H9 (cell line): ENCODE results near the gene CLEC16A. TPM values are rescaled to one million over a fixed set of nuclear protein-coding genes. Genes with fewer than 3 reads are reported as not detected.

Experiments used
- DNase-seq: peaks from one replicate; pipeline ENCODE4 v3.0.0-alpha.2; 2017
- H2AFZ ChIP-seq: one replicate; pipeline ENCODE4 v1.6.1; 2013; ENCODE audit warnings: mild to moderate bottlenecking, low read length, control low read depth, moderate library complexity
- H2AK5ac ChIP-seq: 2 replicates; pipeline ENCODE4 v1.6.1; 2013; ENCODE audit warnings: low read length, control low read depth, mixed read lengths; ENCODE audit not compliant: insufficient read length
- H2BK120ac ChIP-seq: one replicate; pipeline ENCODE4 v1.6.1; 2013; ENCODE audit warnings: low read depth, mild to moderate bottlenecking, low read length, control low read depth, inconsistent platforms; ENCODE audit not compliant: poor library complexity, severe bottlenecking
- H2BK12ac ChIP-seq: 2 replicates; pipeline ENCODE4 v1.6.1; 2013; ENCODE audit warnings: low read length, control low read depth, mixed read lengths, low read depth; ENCODE audit not compliant: insufficient read length
- H2BK15ac ChIP-seq: 2 replicates; pipeline ENCODE4 v1.6.1; 2013; ENCODE audit warnings: low read depth, low read length, control low read depth
- H2BK20ac ChIP-seq: one replicate; pipeline ENCODE4 v1.6.1; 2013; ENCODE audit warnings: low read depth, mild to moderate bottlenecking, low read length, control low read depth, inconsistent platforms; ENCODE audit not compliant: poor library complexity, severe bottlenecking
- H2BK5ac ChIP-seq: 2 replicates; pipeline ENCODE4 v1.6.1; 2013; ENCODE audit warnings: low read length, control low read depth, mixed read lengths; ENCODE audit not compliant: insufficient read length
- H3K14ac ChIP-seq: 2 replicates; pipeline ENCODE4 v1.6.1; 2013; ENCODE audit warnings: low read length, control low read depth; ENCODE audit not compliant: insufficient read depth
- H3K18ac ChIP-seq: 2 replicates; pipeline ENCODE4 v1.6.1; 2013; ENCODE audit warnings: low read depth, mild to moderate bottlenecking, mixed read lengths, low read length, control low read depth; ENCODE audit not compliant: insufficient read length
- H3K23ac ChIP-seq: 2 replicates; pipeline ENCODE4 v1.6.1; 2013; ENCODE audit warnings: low read length, control low read depth, mixed read lengths, low read depth; ENCODE audit not compliant: insufficient read length
- H3K23me2 ChIP-seq: 2 replicates; pipeline ENCODE4 v1.6.1; 2013; ENCODE audit warnings: low read depth, mild to moderate bottlenecking, mixed read lengths, low read length, control low read depth; ENCODE audit not compliant: insufficient read length, poor library complexity, severe bottlenecking
- H3K27ac ChIP-seq: 2 replicates; pipeline ENCODE4 v1.5.1; 2013; ENCODE audit warnings: low read length, control low read depth, mixed read lengths, low read depth; ENCODE audit not compliant: insufficient read length
- H3K27me3 ChIP-seq: 2 replicates; pipeline ENCODE4 v1.6.1; 2013; ENCODE audit warnings: low read length, control low read depth, inconsistent platforms; ENCODE audit not compliant: insufficient read depth
- H3K4ac ChIP-seq: 2 replicates; pipeline ENCODE4 v1.6.1; 2013; ENCODE audit warnings: low read depth, mild to moderate bottlenecking, control low read depth, inconsistent platforms, low read length, moderate library complexity
- H3K4me1 ChIP-seq: 2 replicates; pipeline ENCODE4 v1.6.1; 2013; ENCODE audit warnings: low read length, control low read depth, inconsistent platforms; ENCODE audit not compliant: insufficient read depth
- H3K4me2 ChIP-seq: 2 replicates; pipeline ENCODE4 v1.6.1; 2013; ENCODE audit warnings: low read length, control low read depth, mixed read lengths; ENCODE audit not compliant: insufficient read length, insufficient read depth
- H3K56ac ChIP-seq: 2 replicates; pipeline ENCODE4 v1.6.1; 2013; ENCODE audit warnings: low read depth, mild to moderate bottlenecking, mixed read lengths, low read length, control low read depth; ENCODE audit not compliant: insufficient read length
- H3K79me1 ChIP-seq: 2 replicates; pipeline ENCODE4 v1.6.1; 2013; ENCODE audit warnings: low read depth, mild to moderate bottlenecking, moderate library complexity, low read length, control low read depth, inconsistent platforms; ENCODE audit not compliant: insufficient read depth, poor library complexity, severe bottlenecking
- H3K79me2 ChIP-seq: 2 replicates; pipeline ENCODE4 v1.6.1; 2013; ENCODE audit warnings: low read length, control low read depth, inconsistent platforms; ENCODE audit not compliant: insufficient read depth
- H3K9ac ChIP-seq: 2 replicates; pipeline ENCODE4 v1.6.1; 2013; ENCODE audit warnings: low read length, control low read depth, mixed read lengths; ENCODE audit not compliant: insufficient read length; ENCODE audit errors: extremely low read depth
- H3K9me3 ChIP-seq: one replicate; pipeline ENCODE4 v1.6.1; 2013; ENCODE audit warnings: low read depth, low read length, inconsistent platforms; ENCODE audit not compliant: control insufficient read depth
- H3T11ph ChIP-seq: one replicate; pipeline ENCODE4 v1.6.1; 2013; ENCODE audit warnings: mild to moderate bottlenecking, low read length, control low read depth, inconsistent platforms
- H4K20me1 ChIP-seq: one replicate; pipeline ENCODE4 v1.6.1; 2013; ENCODE audit not compliant: control insufficient read depth, insufficient read length, insufficient read depth
- H4K5ac ChIP-seq: 2 replicates; pipeline ENCODE4 v1.6.1; 2013; ENCODE audit warnings: low read depth, mild to moderate bottlenecking, mixed read lengths, low read length, control low read depth; ENCODE audit not compliant: insufficient read length
- H4K8ac ChIP-seq: replicated peaks from 2 replicates; pipeline ENCODE4 v1.6.1; 2013; ENCODE audit warnings: low read length, control low read depth, mixed read lengths, low read depth; ENCODE audit not compliant: insufficient read length
- H4K91ac ChIP-seq: 2 replicates; pipeline ENCODE4 v1.6.1; 2013; ENCODE audit warnings: low read depth, mild to moderate bottlenecking, moderate library complexity, mixed read lengths, low read length, control low read depth; ENCODE audit not compliant: insufficient read length
- H3K27ac Mint-ChIP-seq, 3 experiments: 2 replicates in 2 of 3; 3 replicates in 1 of 3; pipeline ENCODE4 v1.8.0; 2020 to 2021; ENCODE audit warnings: mixed read lengths in 3 of 3, mild to moderate bottlenecking in 1 of 3, moderate library complexity in 1 of 3
- H3K27me3 Mint-ChIP-seq: 2 replicates; pipeline ENCODE4 v1.8.0; 2021; ENCODE audit warnings: low read depth, mild to moderate bottlenecking, moderate library complexity, mixed read lengths
- H3K36me3 Mint-ChIP-seq, 3 experiments: 2 replicates in 2 of 3; 3 replicates in 1 of 3; pipeline ENCODE4 v1.8.0; 2020 to 2021; ENCODE audit warnings: low read depth in 3 of 3, mixed read lengths in 3 of 3; ENCODE audit not compliant: insufficient read depth in 1 of 3
- H3K4me1 Mint-ChIP-seq, 2 experiments: 2 replicates each; pipeline ENCODE4 v1.8.0; 2020; ENCODE audit warnings: mixed read lengths in 2 of 2
- H3K4me3 Mint-ChIP-seq, 2 experiments: 2 replicates in 1 of 2; 3 replicates in 1 of 2; pipeline ENCODE4 v1.8.0; 2020 to 2021; ENCODE audit warnings: mild to moderate bottlenecking in 2 of 2, mixed read lengths in 2 of 2, moderate library complexity in 1 of 2
- H3K9me3 Mint-ChIP-seq, 2 experiments: 2 replicates in 1 of 2; 3 replicates in 1 of 2; pipeline ENCODE4 v1.8.0; 2020; ENCODE audit warnings: mild to moderate bottlenecking in 2 of 2, mixed read lengths in 2 of 2, moderate library complexity in 1 of 2
- WGBS: extraction: QIAGEN DNeasy Blood & Tissue Kit; methylation state at CpG from one replicate; pipeline ENCODE4 v1.1.7; 2013; ENCODE audit warnings: missing lambda C conversion rate, low lambda C conversion rate, mixed read lengths; ENCODE audit not compliant: insufficient read length; ENCODE audit errors: extremely low coverage; 5-methylcytosine and 5-hydroxymethylcytosine counted together
- total RNA-seq: library from RNA; stranded (reverse); gene quantifications from 2 replicates; pipeline ENCODE4 v1.2.1, GENCODE V29; 2021
- TF ChIP-seq, protein P1 (sequence below): fragments of 200-600 bp; sonication (generic); conservative IDR thresholded peaks from 3 replicates; pipeline ENCODE4 v1.8.0; 2021; ENCODE audit warnings: antibody characterized with exemption, mild to moderate bottlenecking

Gene CLEC16A
- total RNA-seq, 1 experiment from 2014 or later, result 15.2 TPM

DNA sequence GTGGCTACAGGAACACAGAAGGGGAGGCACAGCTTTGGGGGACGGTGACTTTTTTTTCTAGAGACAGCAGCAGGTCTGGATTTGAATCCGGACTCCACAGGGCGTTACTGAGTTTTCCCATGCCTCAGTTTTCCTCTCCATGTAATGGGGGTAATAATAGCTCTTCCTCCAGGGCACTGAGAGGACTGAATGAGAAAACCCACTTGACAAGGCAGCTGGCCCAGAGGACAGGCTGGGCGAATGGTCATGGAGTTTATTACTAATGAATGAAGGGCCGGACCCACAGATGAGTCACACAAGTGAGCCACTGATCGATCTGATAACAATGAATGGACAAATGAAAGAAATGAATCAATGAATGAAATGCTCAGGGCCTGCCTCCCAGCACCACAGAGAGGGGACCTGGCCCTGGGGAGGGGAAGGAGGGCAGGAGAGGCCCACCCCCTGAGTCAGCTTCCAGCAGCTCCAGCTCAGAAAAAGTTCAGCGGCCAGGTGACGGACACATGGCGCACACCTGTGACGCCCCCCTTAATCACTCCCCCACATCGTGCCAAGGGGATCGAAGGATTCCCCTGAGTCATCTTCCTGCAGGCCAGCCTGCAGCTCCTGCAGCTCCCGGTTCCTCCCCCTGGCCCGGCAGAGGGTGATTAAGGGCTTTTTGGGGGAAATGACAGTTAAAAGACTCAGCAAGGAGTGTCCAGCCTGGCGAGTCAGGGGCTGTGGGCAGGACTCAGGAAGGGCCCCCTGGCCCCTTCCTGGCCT is 257.3 kb downstream of the CLEC16A start:
- no peak overlapping the region for H4K91ac ChIP-seq
- Mint-ChIP-seq H3K9me3 (no peaks in the 10 kb centered on the region), H3K27me3 (peaks cover 10% of the 10 kb centered on the region), H3K4me1 (peaks cover 31 to 32% of the 10 kb centered on the region in 2 experiments), H3K4me3 (peak overlapping the region in 1 of 2 experiments; percentile 15; a peak in 1 of 5 replicates), H3K27ac (peak overlapping the region; percentile 13 to 92 (median 54); a peak in 5 of 7 replicates), H3K36me3 (no peaks in the 10 kb centered on the region)
- no peak overlapping the region for H4K5ac ChIP-seq
- no peak overlapping the region for H3K4me2 ChIP-seq
- H4K20me1 ChIP-seq, result no peaks in the 10 kb centered on the region
- no peak overlapping the region for H3K27ac ChIP-seq
- DNase-seq, result peak; percentile 86
- H3K4me1 ChIP-seq, result no peaks in the 10 kb centered on the region; the same call in 1 of the 2 replicates
- no peaks in the 10 kb centered on the region for H3K79me1 ChIP-seq
- no peak overlapping the region for H3K9ac ChIP-seq
- no peak overlapping the region for H3K56ac ChIP-seq
- H3K23me2 ChIP-seq, result no peaks in the 10 kb centered on the region
- no peak overlapping the region for H2BK120ac ChIP-seq
- TF ChIP-seq, protein P1, sequence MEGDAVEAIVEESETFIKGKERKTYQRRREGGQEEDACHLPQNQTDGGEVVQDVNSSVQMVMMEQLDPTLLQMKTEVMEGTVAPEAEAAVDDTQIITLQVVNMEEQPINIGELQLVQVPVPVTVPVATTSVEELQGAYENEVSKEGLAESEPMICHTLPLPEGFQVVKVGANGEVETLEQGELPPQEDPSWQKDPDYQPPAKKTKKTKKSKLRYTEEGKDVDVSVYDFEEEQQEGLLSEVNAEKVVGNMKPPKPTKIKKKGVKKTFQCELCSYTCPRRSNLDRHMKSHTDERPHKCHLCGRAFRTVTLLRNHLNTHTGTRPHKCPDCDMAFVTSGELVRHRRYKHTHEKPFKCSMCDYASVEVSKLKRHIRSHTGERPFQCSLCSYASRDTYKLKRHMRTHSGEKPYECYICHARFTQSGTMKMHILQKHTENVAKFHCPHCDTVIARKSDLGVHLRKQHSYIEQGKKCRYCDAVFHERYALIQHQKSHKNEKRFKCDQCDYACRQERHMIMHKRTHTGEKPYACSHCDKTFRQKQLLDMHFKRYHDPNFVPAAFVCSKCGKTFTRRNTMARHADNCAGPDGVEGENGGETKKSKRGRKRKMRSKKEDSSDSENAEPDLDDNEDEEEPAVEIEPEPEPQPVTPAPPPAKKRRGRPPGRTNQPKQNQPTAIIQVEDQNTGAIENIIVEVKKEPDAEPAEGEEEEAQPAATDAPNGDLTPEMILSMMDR, result no peak
- H3K18ac ChIP-seq, result peak overlapping the region; percentile 15
- no peaks in the 10 kb centered on the region for H3K27me3 ChIP-seq
- no CpG with 5 or more reads among the region's 15 CpGs for WGBS
- H2AFZ ChIP-seq, result no peak overlapping the region
- H3T11ph ChIP-seq, result no peak overlapping the region
- H2BK15ac ChIP-seq, result no peak overlapping the region
- no peak overlapping the region for H2BK20ac ChIP-seq
- no peak overlapping the region for H2AK5ac ChIP-seq
- no peak overlapping the region for H4K8ac ChIP-seq
- no peak overlapping the region for H3K14ac ChIP-seq
- no peak overlapping the region for H2BK12ac ChIP-seq
- no peak overlapping the region for H3K23ac ChIP-seq
- no peaks in the 10 kb centered on the region for H3K9me3 ChIP-seq
- H3K4ac ChIP-seq, result no peak overlapping the region
- H3K79me2 ChIP-seq, result no peaks in the 10 kb centered on the region
- H2BK5ac ChIP-seq, result no peak overlapping the region
